Measurements from ENCODE around the gene KAT8.
A peak's percentile ranks its signal among the peaks of the same experiment; 100 is the strongest.
"Not testable (repeated sequence)": the region's sequence is repeated elsewhere in the genome, so short reads cannot be mapped to it uniquely, and the experiment has no call there.

The KAT8 gene

GRCh38 chr16:31143011-31143693, 25.7 kb downstream of the KAT8 start:
- ATAC-seq, result no peak
- H3K4me1 Mint-ChIP-seq, result peaks cover 21% of the 10 kb centered on the region
- peak overlapping the region; percentile 55 to 68 for H3K4me3 Mint-ChIP-seq
- peak overlapping the region in 1 of 2 donors; percentile 35 for H3K27ac Mint-ChIP-seq
- no peaks in the 10 kb centered on the region for H3K9me3 Mint-ChIP-seq
- no peaks in the 10 kb centered on the region for H3K27me3 Mint-ChIP-seq
- DNase-seq, result no peak

GRCh38 chr16:31143694-31144148, 26.3 kb downstream of the KAT8 start:
- DNase-seq, result no peak
- ATAC-seq, result no peak
- Mint-ChIP-seq H3K4me3 (peak overlapping the region; percentile 55 to 68), H3K9me3 (no peaks in the 10 kb centered on the region), H3K27me3 (no peaks in the 10 kb centered on the region), H3K27ac (peak overlapping the region in 1 of 2 donors; percentile 35), H3K4me1 (peaks cover 21% of the 10 kb centered on the region)

GRCh38 chr16:31144418-31144817, 27.0 kb downstream of the KAT8 start:
- H3K27me3 Mint-ChIP-seq, H3K4me3 Mint-ChIP-seq, DNase-seq, H3K9me3 Mint-ChIP-seq, H3K27ac Mint-ChIP-seq, ATAC-seq: not testable (repeated sequence)
- H3K4me1 Mint-ChIP-seq, result peaks cover 21% of the 10 kb centered on the region

GRCh38 chr16:31145398-31145990, 28.0 kb downstream of the KAT8 start:
- H3K27me3 Mint-ChIP-seq, result peaks cover 8% of the 10 kb centered on the region
- H3K27ac Mint-ChIP-seq, result no peak overlapping the region
- ATAC-seq (no peak), DNase-seq (no peak)
- peaks cover 21% of the 10 kb centered on the region for H3K4me1 Mint-ChIP-seq
- no peak overlapping the region for H3K4me3 Mint-ChIP-seq
- no peaks in the 10 kb centered on the region for H3K9me3 Mint-ChIP-seq

GRCh38 chr16:31147574-31147973, 30.1 kb downstream of the KAT8 start:
- DNase-seq (no peak), ATAC-seq (no peak)
- Mint-ChIP-seq H3K9me3 (no peaks in the 10 kb centered on the region), H3K4me3 (no peak overlapping the region), H3K27me3 (peaks cover 8% of the 10 kb centered on the region), H3K4me1 (peaks cover 6% of the 10 kb centered on the region), H3K27ac (no peak overlapping the region)

GRCh38 chr16:31148281-31148728, 30.8 kb downstream of the KAT8 start:
- H3K27me3 Mint-ChIP-seq, result peaks cover 8% of the 10 kb centered on the region

GRCh38 chr16:31148896-31149295, 31.4 kb downstream of the KAT8 start:
- H3K27me3 Mint-ChIP-seq, result peaks cover 8% of the 10 kb centered on the region
- H3K4me3 Mint-ChIP-seq, result no peak overlapping the region
- no peak for DNase-seq
- peak; percentile 39 for ATAC-seq
- no peaks in the 10 kb centered on the region for H3K4me1 Mint-ChIP-seq
- H3K9me3 Mint-ChIP-seq, result no peaks in the 10 kb centered on the region
- H3K27ac Mint-ChIP-seq, result no peak overlapping the region

More at GRCh38 chr16:31148281-31148728, 30.8 kb downstream of the KAT8 start:
- Mint-ChIP-seq H3K4me3 (no peak overlapping the region), H3K9me3 (no peaks in the 10 kb centered on the region), H3K27ac (no peak overlapping the region), H3K4me1 (peaks cover 4% of the 10 kb centered on the region)
- ATAC-seq (peak; percentile 47), DNase-seq (no peak)

- H3K9me3 Mint-ChIP-seq, result no peaks in the 10 kb centered on the region
Observed at GRCh38 chr16:31149332-31149731, 31.9 kb downstream of the KAT8 start.

GRCh38 chr16:31149894-31150890, 32.7 kb downstream of the KAT8 start, which contains the start of gene PRSS36:
Gene PRSS36 (minus strand): TSS chr16:31150066. CDS start chr16:31150035, 31 bp downstream.
- H3K27ac Mint-ChIP-seq, result peak within 1 kb of the TSS in 1 of 2 donors; percentile 62
- no peaks in the 10 kb centered on the region for H3K9me3 Mint-ChIP-seq
- ATAC-seq, result no peak

More at GRCh38 chr16:31149332-31149731, 31.9 kb downstream of the KAT8 start:
- Mint-ChIP-seq H3K4me3 (no peak overlapping the region), H3K27ac (no peak overlapping the region), H3K27me3 (peaks cover 8% of the 10 kb centered on the region), H3K4me1 (no peaks in the 10 kb centered on the region)
- DNase-seq, result no peak
- ATAC-seq, result no peak

GRCh38 chr16:31150976-31151375, 33.5 kb downstream of the KAT8 start:
- not testable (repeated sequence) for H3K4me3 Mint-ChIP-seq, H3K4me1 Mint-ChIP-seq, ATAC-seq, H3K27ac Mint-ChIP-seq, H3K9me3 Mint-ChIP-seq, H3K27me3 Mint-ChIP-seq, DNase-seq

More at GRCh38 chr16:31149894-31150890, 32.7 kb downstream of the KAT8 start, which contains the start of gene PRSS36:
- no peak for DNase-seq
- H3K27me3 Mint-ChIP-seq, result peaks cover 8% of the 10 kb centered on the region
- H3K4me1 Mint-ChIP-seq, result no peaks in the 10 kb centered on the region
- H3K4me3 Mint-ChIP-seq, result no peak within 1 kb of the TSS

GRCh38 chr16:31157136-31157535, 39.7 kb downstream of the KAT8 start:
- H3K27ac Mint-ChIP-seq, result peak overlapping the region in 1 of 2 donors; percentile 52
- peak overlapping the region; percentile 64 to 66 for H3K4me3 Mint-ChIP-seq
- no peak for ATAC-seq
- peaks cover 10% of the 10 kb centered on the region for H3K4me1 Mint-ChIP-seq
- H3K9me3 Mint-ChIP-seq, result no peaks in the 10 kb centered on the region
- no peak for DNase-seq
- H3K27me3 Mint-ChIP-seq, result no peaks in the 10 kb centered on the region

GRCh38 chr16:31167315-31167714, 49.9 kb downstream of the KAT8 start:
- Mint-ChIP-seq H3K9me3 (no peaks in the 10 kb centered on the region), H3K27me3 (no peaks in the 10 kb centered on the region), H3K27ac (peak overlapping the region; percentile 34 to 80), H3K4me3 (no peak overlapping the region), H3K4me1 (peaks cover 5% of the 10 kb centered on the region)
- DNase-seq (no peak), ATAC-seq (no peak)

GRCh38 chr16:31168848-31169247, 51.4 kb downstream of the KAT8 start:
- Mint-ChIP-seq H3K9me3 (no peaks in the 10 kb centered on the region), H3K27ac (no peak overlapping the region), H3K4me1 (peaks cover 5% of the 10 kb centered on the region), H3K27me3 (no peaks in the 10 kb centered on the region), H3K4me3 (no peak overlapping the region)
- DNase-seq, result no peak
- no peak for ATAC-seq

GRCh38 chr16:31170048-31170447, 52.6 kb downstream of the KAT8 start:
- not testable (repeated sequence) for H3K27ac Mint-ChIP-seq, H3K27me3 Mint-ChIP-seq, ATAC-seq, DNase-seq, H3K4me3 Mint-ChIP-seq, H3K4me1 Mint-ChIP-seq, H3K9me3 Mint-ChIP-seq

GRCh38 chr16:31177136-31177535, 59.7 kb downstream of the KAT8 start:
- no peaks in the 10 kb centered on the region for H3K27me3 Mint-ChIP-seq

More at GRCh38 chr16:31177136-31177535, 59.7 kb downstream of the KAT8 start:
- Mint-ChIP-seq H3K27ac (peak overlapping the region; percentile 69 to 91), H3K4me3 (peak overlapping the region; percentile 62 to 67), H3K9me3 (no peaks in the 10 kb centered on the region), H3K4me1 (peaks cover 46% of the 10 kb centered on the region)
- peak; percentile 19 for ATAC-seq
- DNase-seq, result peak in 1 of 2 donors; percentile 69
